Endothelial cell of umbilical vein (primary cell): ENCODE data around the gene GPR87. TPM values are rescaled to one million over a fixed set of nuclear protein-coding genes. Genes with fewer than 3 reads are reported as not detected.

Experiments used
- BruUV-seq: library from RNA; stranded (reverse); fragments of 400-500 nt; replicated peaks from 2 replicates; lab custom pipeline; 2021; lab: Mats Ljungman, UMichigan
- CTCF ChIA-PET: fragments of 300-600, 350-600 bp; sonication (Branson Sonifier 250); formaldehyde crosslinking; loops from one replicate; lab custom pipeline; 2021; ENCODE audit warnings: antibody characterized with exemption, inconsistent platforms; lab: Charles Lee
- POLR2A ChIA-PET: fragments of 300-600, 350-600 bp; sonication (Branson Sonifier 250); formaldehyde crosslinking; loops from one replicate; lab custom pipeline; 2021; ENCODE audit warnings: antibody characterized with exemption, inconsistent platforms; lab: Charles Lee
- DNase-seq: peaks from one replicate; pipeline ENCODE4 v3.0.0-alpha.2; 2011; ENCODE audit warnings: low read depth, low spot score
- FAIRE-seq: peaks from 2 replicates; lab custom pipeline; 2011; peaks lifted over from hg19 to GRCh38; lab: Jason Lieb, UNC
- H2AFZ ChIP-seq: 2 replicates; pipeline ENCODE4 v1.6.0; 2012; ENCODE audit warnings: low read depth, low read length, control low read depth, inconsistent platforms
- H3K27ac ChIP-seq: 2 replicates; pipeline ENCODE4 v1.5.1; 2011; ENCODE audit warnings: low read depth, mild to moderate bottlenecking, control low read depth, low read length, moderate library complexity; ENCODE audit not compliant: insufficient read depth
- H3K27me3 ChIP-seq, 2 experiments: 2 replicates each; pipeline versions ENCODE4 v1.6.0 to v1.6.1; 2011; ENCODE audit warnings: low read length in 2 of 2, mixed read lengths in 1 of 2; ENCODE audit not compliant: control insufficient read depth in 2 of 2, insufficient read depth in 2 of 2
- H3K36me3 ChIP-seq, 2 experiments: 2 replicates in 1 of 2; 3 replicates in 1 of 2; pipeline ENCODE4 v1.5.1; 2011; ENCODE audit warnings: low read length in 2 of 2, mild to moderate bottlenecking in 1 of 2, moderate library complexity in 1 of 2; ENCODE audit not compliant: control insufficient read depth in 2 of 2, insufficient read depth in 2 of 2; ENCODE audit errors: extremely low read depth in 1 of 2
- H3K4me1 ChIP-seq: 3 replicates; pipeline ENCODE4 v1.5.1; 2011; ENCODE audit warnings: mild to moderate bottlenecking, low read length; ENCODE audit not compliant: control insufficient read depth, insufficient read depth; ENCODE audit errors: extremely low read depth
- H3K4me2 ChIP-seq: 2 replicates; pipeline ENCODE4 v1.6.1; 2011; ENCODE audit warnings: low read length, control low read depth, mixed read lengths; ENCODE audit not compliant: insufficient read depth
- H3K4me3 ChIP-seq, 3 experiments: fragments of 200-600 bp in 1 of 3; sonication (generic), shearing (Covaris generic) in 1 of 3; replicated peaks in 1 of 3; 2 replicates each; pipeline ENCODE4 v1.5.1; 2011 to 2016; ENCODE audit warnings: control low read depth in 3 of 3, low read length in 3 of 3, mild to moderate bottlenecking in 2 of 3, inconsistent platforms in 1 of 3, low read depth in 1 of 3, moderate library complexity in 1 of 3; ENCODE audit not compliant: insufficient read depth in 1 of 3
- H3K79me2 ChIP-seq: 2 replicates; pipeline ENCODE4 v1.6.0; 2012; ENCODE audit warnings: low read length, inconsistent platforms; ENCODE audit not compliant: control insufficient read depth, insufficient read depth
- H3K9ac ChIP-seq: replicated peaks from 2 replicates; pipeline ENCODE3; 2011; ENCODE audit warnings: low read length, control low read depth; ENCODE audit not compliant: insufficient read depth; ENCODE audit errors: extremely low read depth
- H3K9me1 ChIP-seq: replicated peaks from 3 replicates; pipeline ENCODE4 v1.6.0; 2011; ENCODE audit warnings: mild to moderate bottlenecking, low read length; ENCODE audit not compliant: control insufficient read depth, insufficient read depth; ENCODE audit errors: extremely low read depth
- H3K9me3 ChIP-seq: replicated peaks from 2 replicates; pipeline ENCODE4 v1.5.1; 2012; ENCODE audit warnings: low read length, inconsistent platforms; ENCODE audit not compliant: control insufficient read depth, insufficient read depth
- H4K20me1 ChIP-seq: replicated peaks from 2 replicates; pipeline ENCODE3; 2011; ENCODE audit warnings: mild to moderate bottlenecking, low read length; ENCODE audit not compliant: control insufficient read depth, insufficient read depth; ENCODE audit errors: extremely low read depth
- EZH2 ChIP-seq: IDR thresholded peaks from 2 replicates; pipeline ENCODE4 v1.6.1; 2012; ENCODE audit warnings: borderline replicate concordance, low read depth, mild to moderate bottlenecking, moderate library complexity, low read length, inconsistent platforms; ENCODE audit not compliant: severe bottlenecking
- FOS ChIP-seq: IDR thresholded peaks from 2 replicates; pipeline ENCODE4 v1.6.1; 2011; ENCODE audit warnings: mild to moderate bottlenecking, low read length, moderate library complexity, borderline replicate concordance; ENCODE audit not compliant: insufficient read depth
- GATA2 ChIP-seq: IDR thresholded peaks from 2 replicates; pipeline ENCODE4 v1.7.0; 2011; ENCODE audit warnings: low read depth, mild to moderate bottlenecking, moderate library complexity, mixed read lengths, low read length; ENCODE audit not compliant: insufficient read length, insufficient read depth
- JUN ChIP-seq: IDR thresholded peaks from 2 replicates; pipeline ENCODE4 v1.6.1; 2011; ENCODE audit warnings: borderline replicate concordance, low read depth; ENCODE audit not compliant: insufficient read length, insufficient read depth
- MYC ChIP-seq: IDR thresholded peaks from one replicate; pipeline ENCODE4 v1.6.1; 2011; ENCODE audit warnings: mild to moderate bottlenecking, low read depth, low read length
- POLR2A ChIP-seq: IDR thresholded peaks from 2 replicates; pipeline ENCODE4 v1.6.1; 2012; ENCODE audit warnings: low read depth, mild to moderate bottlenecking, control low read depth, low read length
- POLR2AphosphoS5 ChIP-seq: IDR thresholded peaks from 2 replicates; pipeline ENCODE4 v1.6.1; 2012; ENCODE audit warnings: low read depth, mild to moderate bottlenecking, control low read depth, low read length, moderate library complexity; ENCODE audit not compliant: insufficient read depth
- dilution Hi-C: fragments of 300-500 bp; cut with MboI; formaldehyde crosslinking; loops from one replicate; pipeline ENCODE4 v1.15.0; 2019; ENCODE audit warnings: low sequenced_read_pairs; ENCODE audit not compliant: extremely low pct_ligation_motif_present
- intact Hi-C: fragments of 100-400 bp; cut with micrococcal nuclease; formaldehyde crosslinking; loops from one replicate; pipeline ENCODE4 v1.10.0; 2022
- polyA plus RNA-seq, 4 experiments: library from polyadenylated mRNA; depleted of rRNA in 3 of 4; stranded (reverse) in 3 of 4; unstranded in 1 of 4; fragments of >200 nt; gene quantifications; 2 replicates each; pipeline versions ENCODE4 v1.2.1 to v1.2.3, GENCODE V29; 2011 to 2012; ENCODE audit warnings: missing spikeins in 1 of 4
- total RNA-seq: library from RNA; stranded (reverse); gene quantifications from 2 replicates; pipeline ENCODE4 v1.2.3, GENCODE V29; 2021
- TF ChIP-seq, protein P1 (sequence below): IDR thresholded peaks from 2 replicates; pipeline ENCODE4 v1.6.1; 2011; ENCODE audit not compliant: insufficient read depth, insufficient read length
- TF ChIP-seq, protein P2 (sequence below), 2 donors: IDR thresholded peaks; 1 replicate in 1 of 2; 2 replicates in 1 of 2; pipeline ENCODE4 v1.5.1; 2011; ENCODE audit warnings: low read length in 2 of 2, mild to moderate bottlenecking in 2 of 2, moderate library complexity in 2 of 2, control low read depth in 1 of 2, inconsistent platforms in 1 of 2, low read depth in 1 of 2; ENCODE audit not compliant: insufficient read depth in 1 of 2; ENCODE audit errors: extremely low read depth in 1 of 2

The GPR87 gene
- total and polyA plus RNA-seq, 2 donors (not counting 3 experiments of a cell fraction or from before 2014, with no cell fraction given) = not detected

- dilution Hi-C loops (no loop called here), intact Hi-C loops (no loop called here)
- POLR2A ChIA-PET = no interaction called here
- no peak for TF ChIP-seq GATA2
- TF ChIP-seq, protein P1, sequence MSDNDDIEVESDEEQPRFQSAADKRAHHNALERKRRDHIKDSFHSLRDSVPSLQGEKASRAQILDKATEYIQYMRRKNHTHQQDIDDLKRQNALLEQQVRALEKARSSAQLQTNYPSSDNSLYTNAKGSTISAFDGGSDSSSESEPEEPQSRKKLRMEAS = no peak
- no peak for TF ChIP-seq JUN
- H3K4me1 ChIP-seq = no peaks in the 10 kb centered on the region
- no peak overlapping the region for H2AFZ ChIP-seq
- no peaks in the 10 kb centered on the region for H3K9me1 ChIP-seq
- H3K9me3 ChIP-seq = no peaks in the 10 kb centered on the region
- H4K20me1 ChIP-seq = no peaks in the 10 kb centered on the region
- H3K27me3 ChIP-seq = no peaks in the 10 kb centered on the region
- no peak overlapping the region for H3K9ac ChIP-seq
- no peak for DNase-seq
- no peak overlapping the region for H3K4me2 ChIP-seq
- no peaks in the 10 kb centered on the region for H3K79me2 ChIP-seq
- no peak for FAIRE-seq
- no peaks in the 10 kb centered on the region for H3K36me3 ChIP-seq
- CTCF ChIA-PET = no interaction called here
- H3K4me3 ChIP-seq = no peak overlapping the region
- BruUV-seq = no TSS peak
- H3K27ac ChIP-seq = no peak overlapping the region
These were observed 5.9 kb upstream of the GPR87 start for GRCh38 chr3:151322511-151322910.

DNA sequence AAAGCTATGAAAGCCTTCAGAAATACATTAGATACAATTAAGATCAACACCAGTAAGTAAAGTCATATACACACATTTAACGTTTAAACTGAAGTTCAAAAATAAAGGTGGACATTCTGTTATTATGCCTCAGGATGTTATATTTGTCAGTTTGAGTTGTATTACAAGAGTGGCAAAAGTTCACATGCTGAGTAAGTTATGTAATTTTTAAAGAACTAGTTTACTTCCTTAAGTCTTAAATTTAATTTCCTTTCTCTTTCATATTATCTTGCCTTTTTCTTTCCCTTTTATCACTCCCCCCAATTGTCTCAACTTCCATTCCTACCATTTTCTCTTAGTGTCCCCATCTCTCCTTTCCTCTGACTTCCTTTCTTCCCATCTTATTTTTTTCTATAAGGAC is 4.9 kb upstream of the GPR87 start:
- POLR2A ChIA-PET = no interaction called here
- Histone ChIP-seq H3K9ac (no peak overlapping the region), H2AFZ (no peak overlapping the region), H3K4me3 (no peak overlapping the region), H3K79me2 (no peaks in the 10 kb centered on the region), H3K36me3 (no peaks in the 10 kb centered on the region), H3K27me3 (no peaks in the 10 kb centered on the region), H3K4me1 (no peaks in the 10 kb centered on the region), H3K4me2 (no peak overlapping the region), H3K9me1 (no peaks in the 10 kb centered on the region), H4K20me1 (no peaks in the 10 kb centered on the region), H3K27ac (no peak overlapping the region), H3K9me3 (no peaks in the 10 kb centered on the region)
- no TSS peak for BruUV-seq
- CTCF ChIA-PET = no interaction called here
- dilution Hi-C loops (no loop called here), intact Hi-C loops (no loop called here)
- DNase-seq (no peak), FAIRE-seq (no peak)
- TF ChIP-seq, protein P1 = no peak
- TF ChIP-seq JUN = no peak
- TF ChIP-seq FOS = no peak
- no peak for TF ChIP-seq POLR2AphosphoS5
- TF ChIP-seq EZH2 = no peak
- no peak for TF ChIP-seq GATA2
- no peak for TF ChIP-seq MYC
- TF ChIP-seq POLR2A = no peak
- TF ChIP-seq, protein P2, sequence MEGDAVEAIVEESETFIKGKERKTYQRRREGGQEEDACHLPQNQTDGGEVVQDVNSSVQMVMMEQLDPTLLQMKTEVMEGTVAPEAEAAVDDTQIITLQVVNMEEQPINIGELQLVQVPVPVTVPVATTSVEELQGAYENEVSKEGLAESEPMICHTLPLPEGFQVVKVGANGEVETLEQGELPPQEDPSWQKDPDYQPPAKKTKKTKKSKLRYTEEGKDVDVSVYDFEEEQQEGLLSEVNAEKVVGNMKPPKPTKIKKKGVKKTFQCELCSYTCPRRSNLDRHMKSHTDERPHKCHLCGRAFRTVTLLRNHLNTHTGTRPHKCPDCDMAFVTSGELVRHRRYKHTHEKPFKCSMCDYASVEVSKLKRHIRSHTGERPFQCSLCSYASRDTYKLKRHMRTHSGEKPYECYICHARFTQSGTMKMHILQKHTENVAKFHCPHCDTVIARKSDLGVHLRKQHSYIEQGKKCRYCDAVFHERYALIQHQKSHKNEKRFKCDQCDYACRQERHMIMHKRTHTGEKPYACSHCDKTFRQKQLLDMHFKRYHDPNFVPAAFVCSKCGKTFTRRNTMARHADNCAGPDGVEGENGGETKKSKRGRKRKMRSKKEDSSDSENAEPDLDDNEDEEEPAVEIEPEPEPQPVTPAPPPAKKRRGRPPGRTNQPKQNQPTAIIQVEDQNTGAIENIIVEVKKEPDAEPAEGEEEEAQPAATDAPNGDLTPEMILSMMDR (IDR thresholded peaks at IDR 0.05; ENCODE audit: extremely low read depth in 1 of 2, insufficient read depth in 1 of 2, low read depth in 1 of 2, low read length in 2 of 2) = no peak
